Stimulated activated CD4-positive, alpha-beta T cell treated with anti-CD3 and anti-CD28 coated beads, Interleukin-1b, Interleukin-23, amount 100 ng/mL, for 4 hours (primary cell): ENCODE measurements around the gene TCF15.

Source experiments
- DNase-seq, 2 donors: peaks; one replicate each; pipeline ENCODE4 v3.0.0-alpha.2; 2020; ENCODE audit warnings: low read depth in 2 of 2

TCF15 gene, protein sequence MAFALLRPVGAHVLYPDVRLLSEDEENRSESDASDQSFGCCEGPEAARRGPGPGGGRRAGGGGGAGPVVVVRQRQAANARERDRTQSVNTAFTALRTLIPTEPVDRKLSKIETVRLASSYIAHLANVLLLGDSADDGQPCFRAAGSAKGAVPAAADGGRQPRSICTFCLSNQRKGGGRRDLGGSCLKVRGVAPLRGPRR

DNA sequence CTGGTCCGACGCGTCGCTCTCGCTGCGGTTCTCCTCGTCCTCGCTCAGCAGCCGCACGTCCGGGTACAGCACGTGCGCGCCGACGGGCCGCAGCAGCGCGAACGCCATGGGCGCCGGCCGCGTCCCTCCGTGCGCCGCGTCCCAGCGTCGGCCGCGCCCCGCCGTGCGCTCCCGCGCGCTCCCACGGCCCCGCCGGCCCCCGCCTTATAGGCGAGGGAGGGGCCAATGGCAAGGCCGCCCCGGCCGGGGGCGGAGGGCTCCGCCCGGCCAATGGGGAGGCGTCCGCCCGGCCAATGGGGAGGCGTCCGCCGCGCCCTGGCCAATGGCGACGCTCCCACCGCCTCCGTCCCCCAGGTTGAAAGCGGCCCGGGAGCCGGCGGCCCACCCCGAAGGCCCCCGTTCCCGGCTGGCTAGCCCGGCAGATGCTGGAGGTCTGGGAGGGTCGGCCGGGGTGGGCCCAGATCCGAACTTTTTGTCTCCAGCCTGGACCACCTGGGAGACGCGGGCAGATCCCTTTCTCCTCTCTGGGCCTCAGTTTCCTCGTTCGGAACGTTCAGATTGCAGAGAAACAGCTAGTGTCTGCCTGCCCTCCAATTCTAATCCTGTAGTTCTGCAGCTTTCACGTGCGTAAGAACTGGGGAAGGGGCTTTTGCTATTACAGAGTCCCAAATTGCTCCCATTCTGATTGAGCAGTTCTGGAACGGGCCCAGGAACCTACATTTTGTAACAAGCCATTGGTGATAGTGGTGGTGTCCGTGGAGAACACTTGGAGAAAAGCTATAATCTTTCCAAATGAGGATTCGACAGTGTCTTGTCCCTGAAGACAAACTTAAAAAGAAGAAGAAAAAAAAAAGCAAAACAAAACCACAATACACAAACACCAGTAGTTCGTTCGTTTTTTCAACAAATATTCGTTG, at the start of gene TCF15:
Gene TCF15 (minus strand): TSS at position 180 of the 917 bp plus-strand sequence. CDS start 72 bp downstream, at position 108.
- peak in 1 of 2 donors; percentile 18 for DNase-seq

DNA sequence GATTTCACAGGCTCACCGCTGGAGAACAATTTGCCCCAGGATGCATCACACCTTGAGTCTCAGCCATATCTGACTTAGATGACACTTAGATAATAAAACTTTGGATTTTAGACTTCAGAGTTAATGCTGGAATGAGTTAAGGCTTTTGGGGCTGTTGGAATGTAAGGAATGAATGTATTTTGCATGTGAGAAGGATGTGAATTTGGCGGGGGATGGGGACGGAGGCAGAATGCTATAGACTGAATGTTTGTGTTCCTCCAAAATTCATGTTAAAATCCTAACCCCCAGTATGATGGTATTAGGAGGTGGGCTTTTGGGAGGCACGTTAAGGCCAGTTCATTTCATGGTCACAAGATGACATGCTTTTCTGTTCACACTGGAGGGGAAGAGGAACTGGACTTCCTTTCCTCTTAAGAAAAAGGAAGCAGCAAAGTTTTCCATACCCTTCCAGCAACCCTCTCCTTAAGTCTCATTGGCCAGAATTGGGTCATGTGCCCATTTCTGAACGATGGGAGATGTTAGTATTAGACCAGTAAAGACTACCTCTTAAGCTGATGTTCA, 48.7 kb upstream of the TCF15 start:
- no peak for DNase-seq

- DNase-seq, result no peak
Measured at GRCh38 chr20:658202-658601, 48.1 kb upstream of the TCF15 start.

- no peak for DNase-seq
Measured at GRCh38 chr20:655726-656624, 45.9 kb upstream of the TCF15 start.

DNA sequence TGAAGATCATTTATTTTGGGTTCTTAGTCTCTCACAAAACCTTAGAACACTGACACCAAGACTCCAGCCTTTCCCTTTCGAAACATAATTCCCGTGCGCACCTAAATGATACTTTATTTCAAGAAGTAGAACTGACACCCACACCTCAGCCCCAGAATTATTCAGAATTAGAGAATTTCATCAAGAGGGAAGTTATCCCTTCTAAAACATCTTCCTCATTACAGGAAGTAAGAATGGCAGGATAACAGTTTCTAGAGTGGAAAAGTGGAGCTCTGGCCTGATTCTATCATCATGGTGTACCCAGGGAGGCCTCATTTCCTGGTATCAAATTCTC, 44.3 kb upstream of the TCF15 start:
- no peak for DNase-seq

GRCh38 chr20:653590-654416, 43.7 kb upstream of the TCF15 start:
- no peak for DNase-seq

GRCh38 chr20:653110-653589, 43.0 kb upstream of the TCF15 start, which contains the start of gene SRXN1:
SRXN1 (minus strand) TSS chr20:653200; CDS start chr20:653185, 15 bp downstream.
- peak; percentile 71 to 86 for DNase-seq

DNA sequence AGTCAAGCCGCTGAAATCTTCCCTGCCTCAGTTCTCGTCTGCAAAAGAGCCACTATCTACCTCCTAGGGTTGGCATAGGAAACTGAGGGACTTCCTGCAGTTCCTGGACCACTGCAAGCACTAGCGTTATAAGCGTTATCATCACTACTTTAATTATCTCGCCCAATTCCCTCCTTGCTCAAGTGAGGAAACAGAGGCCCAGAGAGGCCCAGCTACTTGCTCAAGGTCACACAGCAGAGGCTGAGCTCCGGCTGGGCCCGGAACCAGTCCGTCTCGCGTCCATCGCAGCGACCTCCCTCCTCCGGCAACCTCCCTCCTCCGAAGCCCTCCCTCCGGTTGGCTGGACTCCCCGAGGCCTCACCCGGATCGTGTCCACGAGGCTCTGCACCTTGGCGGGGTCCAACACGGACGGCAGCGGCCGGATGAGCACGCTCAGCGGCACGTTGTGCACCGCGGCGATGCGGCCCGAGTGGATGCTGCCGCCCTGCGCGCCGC, 42.6 kb upstream of the TCF15 start:
- DNase-seq, result no peak

DNA sequence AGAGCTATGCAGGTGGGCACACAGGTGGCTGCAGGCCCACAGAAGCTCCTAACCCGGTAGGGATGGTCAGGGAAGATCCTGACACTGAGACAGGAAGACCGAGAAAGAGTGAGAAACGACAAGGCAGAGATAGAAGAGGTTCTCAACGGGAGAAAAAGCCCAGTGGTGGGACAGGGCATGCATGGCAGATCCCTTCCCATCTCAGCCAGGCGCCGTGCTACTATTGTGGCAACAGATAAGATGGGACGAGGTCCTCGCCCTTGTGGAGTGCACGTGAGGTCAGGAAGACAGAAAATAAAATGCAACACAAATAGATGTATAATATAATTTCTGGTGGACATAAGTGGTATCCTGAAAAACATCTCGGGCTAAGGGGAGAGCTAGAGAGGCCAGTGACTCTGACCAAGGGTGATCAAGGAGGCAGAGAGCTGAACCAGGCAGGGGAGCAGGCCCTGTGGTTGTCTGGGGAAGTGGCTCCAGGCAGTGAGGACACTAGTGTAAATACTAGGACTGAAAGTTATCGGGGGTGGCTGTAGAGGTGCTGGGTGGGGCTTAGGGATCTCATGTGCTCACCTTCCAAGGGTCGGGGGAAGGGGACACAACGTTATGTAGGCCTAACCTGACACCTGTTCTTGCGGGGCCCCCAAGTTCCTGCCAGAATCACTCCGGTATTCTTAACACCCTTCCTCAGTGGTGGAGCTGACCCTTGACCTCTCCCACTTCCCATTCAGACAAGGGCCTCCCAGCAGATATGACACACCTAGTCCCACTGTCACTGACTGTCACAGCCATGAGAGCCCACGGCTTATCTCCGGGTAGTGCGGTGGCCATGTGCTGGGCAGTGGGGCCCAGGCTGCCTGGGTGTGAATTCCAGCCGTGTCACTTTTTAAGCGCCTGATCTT, 41.9 kb upstream of the TCF15 start:
- no peak for DNase-seq

DNA sequence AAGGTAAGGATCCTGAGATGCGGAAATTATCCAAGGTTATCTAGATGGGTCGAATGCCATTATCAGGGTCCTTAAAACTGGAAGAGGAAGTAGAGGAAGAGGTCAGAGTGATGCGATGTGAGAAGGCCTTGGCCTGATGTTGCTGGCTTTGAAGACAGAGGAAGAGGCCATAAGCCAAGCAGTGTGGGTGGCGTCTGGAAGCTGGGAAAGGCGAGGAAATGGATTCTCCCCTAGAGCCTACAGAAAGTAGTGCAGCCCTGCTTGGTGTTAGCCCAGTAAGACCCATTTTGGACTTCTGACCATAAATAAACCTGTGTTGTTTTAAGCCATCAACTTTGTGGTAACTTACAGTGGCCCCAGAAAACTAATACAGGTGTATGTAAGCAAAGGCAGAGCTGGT, 40.8 kb upstream of the TCF15 start:
- no peak for DNase-seq

- no peak for DNase-seq
Measured at GRCh38 chr20:650281-650680, 40.2 kb upstream of the TCF15 start.

DNA sequence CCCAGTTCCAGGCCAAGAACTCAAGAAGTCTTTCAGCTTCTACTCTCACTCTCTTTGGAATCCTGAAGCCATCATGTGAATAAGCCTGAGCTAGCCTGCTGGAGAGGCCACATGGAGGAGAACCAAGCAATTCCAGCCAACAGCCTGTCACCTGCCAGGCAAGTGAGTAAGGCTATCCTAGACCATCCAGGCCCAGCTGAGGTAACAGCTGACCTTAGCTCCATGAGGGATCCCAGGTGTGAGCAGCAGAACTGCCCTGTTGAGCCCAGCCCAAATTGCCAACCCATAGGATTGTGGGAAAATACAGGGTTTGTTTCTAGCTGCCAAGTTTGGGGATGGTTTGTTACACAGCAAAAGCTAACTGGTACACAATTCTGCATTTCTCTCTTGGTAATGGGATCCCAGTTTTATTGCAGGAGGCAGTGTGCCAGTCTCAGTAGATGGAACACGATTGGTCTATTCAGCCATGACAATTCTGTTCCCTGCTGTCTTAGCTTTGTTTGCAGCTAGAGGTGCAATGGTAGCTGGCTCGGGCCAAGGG, 37.4 kb upstream of the TCF15 start:
- no peak for DNase-seq

DNA sequence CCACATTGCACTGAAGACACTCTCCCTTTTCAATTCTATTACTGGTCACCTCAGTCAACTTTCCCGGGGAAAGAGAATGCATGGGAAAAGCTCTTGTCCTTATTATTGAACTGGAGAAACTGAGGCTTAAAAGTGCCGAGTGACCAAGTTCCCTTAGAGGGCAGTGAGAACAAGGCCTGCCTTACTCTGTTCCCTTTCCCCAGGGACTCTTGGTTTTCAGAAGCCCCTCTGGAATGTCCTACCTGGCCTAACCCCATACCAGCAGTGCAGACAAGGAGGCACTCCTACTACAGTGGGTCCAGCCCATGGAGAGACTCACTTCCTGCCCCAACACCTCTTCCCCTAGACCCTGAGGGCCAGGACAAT, 36.7 kb upstream of the TCF15 start:
- no peak for DNase-seq

GRCh38 chr20:646107-646867, 36.2 kb upstream of the TCF15 start:
- no peak for DNase-seq

GRCh38 chr20:645318-646106, 35.4 kb upstream of the TCF15 start:
- peak; percentile 53 to 62 for DNase-seq

DNA sequence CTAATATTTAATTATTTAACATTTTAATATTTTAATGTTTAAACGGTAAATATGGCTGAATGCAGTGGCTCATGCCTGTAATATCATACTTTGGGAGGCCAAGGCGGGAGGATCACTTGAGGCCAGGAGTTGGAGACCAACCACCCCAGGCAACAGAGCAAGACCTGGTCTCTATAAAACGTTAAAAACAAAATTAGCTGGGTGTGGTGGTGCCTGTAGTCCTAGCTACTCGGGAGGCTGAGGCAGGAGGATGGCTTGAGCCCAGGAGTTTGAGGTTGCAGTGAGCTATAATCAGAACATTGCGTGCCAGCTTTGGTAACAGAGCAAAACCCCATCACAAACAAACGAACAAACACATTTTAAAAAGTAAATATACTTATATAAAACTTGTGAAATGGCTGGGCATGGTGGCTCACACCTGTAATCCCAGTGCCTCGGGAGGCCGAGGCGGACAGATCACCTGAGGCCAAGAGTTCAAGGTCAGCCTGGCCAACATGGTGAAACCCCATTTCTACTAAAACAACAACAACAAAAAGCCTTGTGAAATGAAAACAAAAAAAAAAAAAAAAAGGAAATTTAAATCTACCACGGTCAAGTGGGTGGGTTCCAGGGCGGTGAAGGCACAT, 34.7 kb upstream of the TCF15 start:
- DNase-seq, result no peak
